Measurements from ENCODE around the gene ZXDC. TPM values are rescaled to one million over a fixed set of nuclear protein-coding genes. Genes with fewer than 3 reads are reported as not detected.

Gene ZXDC
- total and polyA plus RNA-seq, 9 of the 15 experiments (the other 6 are each of a cell fraction or from before 2014, with no cell fraction given), result 0.59 to 13.4 (median 7.3) TPM

GRCh38 chr3:126472277-126473006, 3.2 kb downstream of the ZXDC start (continued):
- TF ChIP-seq TFAP4 (CRISPR knock-in tag; IDR thresholded peaks at IDR 0.05; ENCODE audit: borderline replicate concordance) (peak; percentile 33; the same call in 1 of the 2 replicates), EP400 (IDR thresholded peaks at IDR 0.05) (0 out of 2 replicates have a peak, but pooled peaks have one; percentile 36), SOX6 (IDR thresholded peaks at IDR 0.05) (peak; percentile 80), MCM2 (IDR thresholded peaks at IDR 0.05; ENCODE audit: low read depth) (no peak), TCF7 (IDR thresholded peaks at IDR 0.05; ENCODE audit: borderline replicate concordance) (no peak), ZNF780A (CRISPR knock-in tag; IDR thresholded peaks at IDR 0.05) (no peak), RBM15 (IDR thresholded peaks at IDR 0.05; ENCODE audit: insufficient read depth, low read length) (no peak), SUPT5H (IDR thresholded peaks at IDR 0.05) (no peak), NUFIP1 (IDR thresholded peaks at IDR 0.05; ENCODE audit: partially characterized antibody) (no peak), MNT (conservative IDR thresholded peaks at IDR 0.05) (peak in 1 of 2 experiments; percentile 46; a peak in 2 of 4 replicates), NFXL1 (CRISPR knock-in tag; IDR thresholded peaks at IDR 0.05) (no peak), MEF2D (tag; conservative IDR thresholded peaks at IDR 0.05; ENCODE audit: low read depth) (peak; percentile 73), ZNF134 (CRISPR knock-in tag; conservative IDR thresholded peaks at IDR 0.05) (no peak), SPI1 (IDR thresholded peaks at IDR 0.05; ENCODE audit: borderline replicate concordance, low read depth, low read length) (peak; percentile 77; the same call in 1 of the 2 replicates)
- TF ChIP-seq, protein P1, sequence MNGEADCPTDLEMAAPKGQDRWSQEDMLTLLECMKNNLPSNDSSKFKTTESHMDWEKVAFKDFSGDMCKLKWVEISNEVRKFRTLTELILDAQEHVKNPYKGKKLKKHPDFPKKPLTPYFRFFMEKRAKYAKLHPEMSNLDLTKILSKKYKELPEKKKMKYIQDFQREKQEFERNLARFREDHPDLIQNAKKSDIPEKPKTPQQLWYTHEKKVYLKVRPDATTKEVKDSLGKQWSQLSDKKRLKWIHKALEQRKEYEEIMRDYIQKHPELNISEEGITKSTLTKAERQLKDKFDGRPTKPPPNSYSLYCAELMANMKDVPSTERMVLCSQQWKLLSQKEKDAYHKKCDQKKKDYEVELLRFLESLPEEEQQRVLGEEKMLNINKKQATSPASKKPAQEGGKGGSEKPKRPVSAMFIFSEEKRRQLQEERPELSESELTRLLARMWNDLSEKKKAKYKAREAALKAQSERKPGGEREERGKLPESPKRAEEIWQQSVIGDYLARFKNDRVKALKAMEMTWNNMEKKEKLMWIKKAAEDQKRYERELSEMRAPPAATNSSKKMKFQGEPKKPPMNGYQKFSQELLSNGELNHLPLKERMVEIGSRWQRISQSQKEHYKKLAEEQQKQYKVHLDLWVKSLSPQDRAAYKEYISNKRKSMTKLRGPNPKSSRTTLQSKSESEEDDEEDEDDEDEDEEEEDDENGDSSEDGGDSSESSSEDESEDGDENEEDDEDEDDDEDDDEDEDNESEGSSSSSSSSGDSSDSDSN (IDR thresholded peaks at IDR 0.05; ENCODE audit: borderline replicate concordance in 1 of 2, low read depth in 2 of 2, low read length in 2 of 2), result 0 out of 4 replicates have a peak, but pooled peaks of 1 of the 2 experiments have one; percentile 27
- TF ChIP-seq, protein P2, sequence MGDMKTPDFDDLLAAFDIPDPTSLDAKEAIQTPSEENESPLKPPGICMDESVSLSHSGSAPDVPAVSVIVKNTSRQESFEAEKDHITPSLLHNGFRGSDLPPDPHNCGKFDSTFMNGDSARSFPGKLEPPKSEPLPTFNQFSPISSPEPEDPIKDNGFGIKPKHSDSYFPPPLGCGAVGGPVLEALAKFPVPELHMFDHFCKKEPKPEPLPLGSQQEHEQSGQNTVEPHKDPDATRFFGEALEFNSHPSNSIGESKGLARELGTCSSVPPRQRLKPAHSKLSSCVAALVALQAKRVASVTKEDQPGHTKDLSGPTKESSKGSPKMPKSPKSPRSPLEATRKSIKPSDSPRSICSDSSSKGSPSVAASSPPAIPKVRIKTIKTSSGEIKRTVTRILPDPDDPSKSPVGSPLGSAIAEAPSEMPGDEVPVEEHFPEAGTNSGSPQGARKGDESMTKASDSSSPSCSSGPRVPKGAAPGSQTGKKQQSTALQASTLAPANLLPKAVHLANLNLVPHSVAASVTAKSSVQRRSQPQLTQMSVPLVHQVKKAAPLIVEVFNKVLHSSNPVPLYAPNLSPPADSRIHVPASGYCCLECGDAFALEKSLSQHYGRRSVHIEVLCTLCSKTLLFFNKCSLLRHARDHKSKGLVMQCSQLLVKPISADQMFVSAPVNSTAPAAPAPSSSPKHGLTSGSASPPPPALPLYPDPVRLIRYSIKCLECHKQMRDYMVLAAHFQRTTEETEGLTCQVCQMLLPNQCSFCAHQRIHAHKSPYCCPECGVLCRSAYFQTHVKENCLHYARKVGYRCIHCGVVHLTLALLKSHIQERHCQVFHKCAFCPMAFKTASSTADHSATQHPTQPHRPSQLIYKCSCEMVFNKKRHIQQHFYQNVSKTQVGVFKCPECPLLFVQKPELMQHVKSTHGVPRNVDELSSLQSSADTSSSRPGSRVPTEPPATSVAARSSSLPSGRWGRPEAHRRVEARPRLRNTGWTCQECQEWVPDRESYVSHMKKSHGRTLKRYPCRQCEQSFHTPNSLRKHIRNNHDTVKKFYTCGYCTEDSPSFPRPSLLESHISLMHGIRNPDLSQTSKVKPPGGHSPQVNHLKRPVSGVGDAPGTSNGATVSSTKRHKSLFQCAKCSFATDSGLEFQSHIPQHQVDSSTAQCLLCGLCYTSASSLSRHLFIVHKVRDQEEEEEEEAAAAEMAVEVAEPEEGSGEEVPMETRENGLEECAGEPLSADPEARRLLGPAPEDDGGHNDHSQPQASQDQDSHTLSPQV (IDR thresholded peaks at IDR 0.05), result peak; percentile 59; the same call in 1 of the 2 replicates
- TF ChIP-seq, protein P3, sequence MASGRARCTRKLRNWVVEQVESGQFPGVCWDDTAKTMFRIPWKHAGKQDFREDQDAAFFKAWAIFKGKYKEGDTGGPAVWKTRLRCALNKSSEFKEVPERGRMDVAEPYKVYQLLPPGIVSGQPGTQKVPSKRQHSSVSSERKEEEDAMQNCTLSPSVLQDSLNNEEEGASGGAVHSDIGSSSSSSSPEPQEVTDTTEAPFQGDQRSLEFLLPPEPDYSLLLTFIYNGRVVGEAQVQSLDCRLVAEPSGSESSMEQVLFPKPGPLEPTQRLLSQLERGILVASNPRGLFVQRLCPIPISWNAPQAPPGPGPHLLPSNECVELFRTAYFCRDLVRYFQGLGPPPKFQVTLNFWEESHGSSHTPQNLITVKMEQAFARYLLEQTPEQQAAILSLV (tag; IDR thresholded peaks at IDR 0.05), result peak; percentile 36; the same call in 1 of the 2 replicates
